Kidney (tissue), 14 donors: Measurements from ENCODE around the gene MANBA. TPM values are rescaled to one million over a fixed set of nuclear protein-coding genes. Genes with fewer than 3 reads are reported as not detected.

Experiments used
- DNase-seq, 5 donors: peaks; one replicate each; pipeline ENCODE4 v3.0.0-alpha.2; 2013 to 2020
- FAIRE-seq: peaks from 2 replicates; lab custom pipeline; 2012; peaks lifted over from hg19 to GRCh38; lab: Jason Lieb, UNC
- H3K27ac ChIP-seq, 2 donors: one replicate each; pipeline ENCODE4 v1.7.0; 2013; ENCODE audit warnings: low read depth in 2 of 2, low read length in 2 of 2, inconsistent platforms in 1 of 2
- H3K27me3 ChIP-seq: one replicate; pipeline ENCODE4 v1.7.1; 2013; ENCODE audit warnings: low read length, inconsistent platforms; ENCODE audit not compliant: control insufficient read depth, insufficient read depth
- H3K36me3 ChIP-seq, 3 donors: one replicate each; pipeline versions ENCODE4 v1.7.0 to v1.7.1; 2013; ENCODE audit warnings: low read length in 3 of 3, control low read depth in 1 of 3, inconsistent platforms in 1 of 3; ENCODE audit not compliant: insufficient read depth in 3 of 3, control insufficient read depth in 2 of 3
- H3K4me1 ChIP-seq, 3 donors: one replicate each; pipeline versions ENCODE4 v1.7.0 to v1.7.1; 2013; ENCODE audit warnings: low read length in 3 of 3, inconsistent platforms in 1 of 3, low read depth in 1 of 3; ENCODE audit not compliant: control insufficient read depth in 2 of 3, insufficient read depth in 2 of 3
- H3K4me3 ChIP-seq, 3 donors: one replicate each; pipeline versions ENCODE4 v1.7.0 to v1.8.1; 2013; ENCODE audit warnings: low read length in 3 of 3, control low read depth in 1 of 3, inconsistent platforms in 1 of 3
- H3K9ac ChIP-seq, 3 donors: one replicate each; pipeline versions ENCODE4 v1.7.0 to v1.7.1; 2013; ENCODE audit warnings: low read length in 3 of 3, control low read depth in 1 of 3, inconsistent platforms in 1 of 3
- H3K9me3 ChIP-seq, 3 donors: one replicate each; pipeline versions ENCODE4 v1.7.0 to v1.7.1; 2013; ENCODE audit warnings: low read length in 3 of 3, control low read depth in 1 of 3, inconsistent platforms in 1 of 3; ENCODE audit not compliant: control insufficient read depth in 2 of 3, insufficient read depth in 1 of 3
- CTCF ChIP-seq: IDR thresholded peaks from 3 replicates; pipeline ENCODE4 v1.5.1; 2012; ENCODE audit warnings: mild to moderate bottlenecking, moderate library complexity, borderline replicate concordance; ENCODE audit not compliant: insufficient read depth; ENCODE audit errors: extremely low read depth
- intact Hi-C: fragments of 100-400 bp; cut with DNase I; formaldehyde crosslinking; loops from one replicate; pipeline ENCODE4 v1.11.1; 2022
- polyA plus RNA-seq: library from polyadenylated mRNA; stranded (reverse); fragments of 350-450 nt; fragmentation: Illumina TruSeq; extraction: RNeasy Lipid Tissue Mini Kit (QIAGEN cat#74804); gene quantifications from one replicate; pipeline ENCODE4 v1.2.3, GENCODE V29; 2014; ENCODE audit warnings: low read depth, low replicate concordance; ENCODE audit not compliant: insufficient read depth
- total RNA-seq: library from RNA; stranded (reverse); fragmentation: NEBNext Ultra II Directional; extraction: Animal tissue kit (Norgen Biotek cat#: 25700); gene quantifications from one replicate; pipeline ENCODE4 v1.2.1, GENCODE V29; 2021
- donor health status: control.
- donor health status: control.
- donor health status: control.
- donor health status: control.
- donor health status: control.
- donor health status: DM: yes; HTN: yes; CAD: no.
- donor health status: Normal renal cell carcinoma (clear cell type).

Gene MANBA
- total and polyA plus RNA-seq, 2 donors from 2014 or later: 19.0 to 28.0 TPM

DNA sequence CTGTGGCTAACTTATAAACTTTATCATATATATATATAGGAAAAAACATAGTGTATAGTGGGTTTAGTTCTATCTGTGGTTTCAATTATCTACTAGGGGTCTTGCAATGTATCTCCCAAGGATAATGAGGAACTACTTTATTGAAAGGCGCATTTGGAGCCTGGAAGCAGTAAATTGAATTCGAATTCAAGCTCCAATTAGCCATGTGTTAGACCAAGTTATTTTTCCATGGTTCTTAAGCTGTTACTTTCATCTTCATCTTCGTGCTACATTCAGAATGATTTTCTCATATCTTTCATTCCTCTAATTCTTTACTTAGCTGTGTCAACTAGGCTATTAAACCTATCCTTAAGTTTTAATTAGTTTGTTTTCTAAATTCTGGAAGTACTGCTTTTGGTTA, 27.2 kb upstream of the MANBA start:
- Histone ChIP-seq H3K27me3 (no peaks in the 10 kb centered on the region), H3K4me1 (no peaks in the 10 kb centered on the region), H3K4me3 (no peak overlapping the region), H3K9me3 (no peaks in the 10 kb centered on the region), H3K9ac (no peak overlapping the region), H3K27ac (no peak overlapping the region), H3K36me3 (peaks cover 0 to 2% (median 2%) of the 10 kb centered on the region in 3 donors)
- intact Hi-C loops: no loop called here
- no peak for DNase-seq
- TF ChIP-seq CTCF: no peak
- FAIRE-seq: no peak

DNA sequence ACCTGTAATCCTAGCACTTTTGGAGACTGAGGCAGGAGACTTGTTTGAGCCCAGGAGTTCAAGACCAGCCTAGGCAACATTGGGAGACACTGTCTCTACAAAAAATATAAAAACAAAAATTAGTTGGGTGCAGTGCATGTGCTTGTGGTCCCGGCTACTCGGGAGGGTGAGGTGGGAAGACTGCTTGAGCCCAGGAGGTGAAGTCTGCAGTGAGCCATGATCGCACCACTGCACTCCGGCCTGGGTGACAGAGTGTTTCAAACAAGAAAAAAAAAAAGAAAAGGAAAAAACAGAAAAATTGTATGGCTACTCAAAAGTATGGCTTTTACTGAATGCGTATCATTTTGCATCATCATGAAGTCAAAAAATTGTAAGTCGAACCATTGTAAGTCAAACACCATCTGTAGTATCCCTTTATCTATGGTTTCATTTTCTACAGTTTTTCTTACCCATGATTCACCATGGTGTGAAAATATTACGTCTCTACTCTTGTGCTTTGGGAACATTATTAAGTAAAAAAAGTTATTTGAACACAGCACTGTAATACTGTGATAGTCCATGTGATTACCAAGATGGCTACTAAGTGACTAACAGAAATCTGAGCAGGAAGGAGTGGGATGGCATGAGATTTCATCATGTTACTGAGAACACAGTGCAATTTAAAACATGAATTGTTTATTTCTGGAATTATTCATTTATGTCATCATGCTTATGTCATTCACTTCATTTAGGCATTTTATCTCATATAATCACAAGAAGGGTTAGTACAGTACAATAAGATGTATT, 26.5 kb upstream of the MANBA start:
- Histone ChIP-seq H3K27me3 (no peaks in the 10 kb centered on the region), H3K4me3 (no peak overlapping the region), H3K36me3 (peaks cover 0 to under 1% (median under 1%) of the 10 kb centered on the region in 3 donors), H3K9ac (no peak overlapping the region), H3K4me1 (no peaks in the 10 kb centered on the region), H3K9me3 (no peaks in the 10 kb centered on the region), H3K27ac (no peak overlapping the region)
- no peak for FAIRE-seq
- no peak for TF ChIP-seq CTCF
- intact Hi-C loops: no loop called here
- DNase-seq: no peak

GRCh38 chr4:102786279-102786678, 25.5 kb upstream of the MANBA start:
- no peaks in the 10 kb centered on the region for H3K36me3 ChIP-seq
- no peak overlapping the region for H3K9ac ChIP-seq
- H3K9me3 ChIP-seq: no peaks in the 10 kb centered on the region
- no peak overlapping the region for H3K27ac ChIP-seq
- no peak overlapping the region for H3K4me3 ChIP-seq
- DNase-seq (no peak), FAIRE-seq (no peak)
- TF ChIP-seq CTCF: no peak
- no peaks in the 10 kb centered on the region for H3K27me3 ChIP-seq
- intact Hi-C loops: no loop called here
- no peaks in the 10 kb centered on the region for H3K4me1 ChIP-seq

- no peaks in the 10 kb centered on the region for H3K36me3 ChIP-seq
- no peaks in the 10 kb centered on the region for H3K9me3 ChIP-seq
- no peak overlapping the region for H3K9ac ChIP-seq
- H3K27me3 ChIP-seq: no peaks in the 10 kb centered on the region
- H3K27ac ChIP-seq: no peak overlapping the region
- H3K4me1 ChIP-seq: no peaks in the 10 kb centered on the region
- H3K4me3 ChIP-seq: no peak overlapping the region
- intact Hi-C loops: no loop called here
- DNase-seq (no peak), FAIRE-seq (no peak)
- no peak for TF ChIP-seq CTCF
Observed at GRCh38 chr4:102783006-102783405, 22.2 kb upstream of the MANBA start.
